Adrenal gland (tissue), 5 donors: ENCODE results near the gene NRXN2.

Source experiments
- CTCF ChIP-seq, 6 experiments: fragments of 450-650 bp in 4 of 6; fragments of 200-600 bp in 2 of 6; sonication (generic) in 1 of 6; IDR thresholded peaks; 1 replicate in 5 of 6; 2 replicates in 1 of 6; pipeline versions ENCODE4 v1.5.1 to v1.8.0; 2016 to 2021; ENCODE audit warnings: antibody characterized with exemption in 6 of 6, mild to moderate bottlenecking in 2 of 6, moderate library complexity in 1 of 6
- POLR2A ChIP-seq, 2 donors: fragments of 450-650 bp; IDR thresholded peaks; one replicate each; pipeline ENCODE4 v1.6.1; 2017; ENCODE audit warnings: antibody characterized with exemption in 2 of 2, mild to moderate bottlenecking in 2 of 2, moderate library complexity in 1 of 2
- donor health status: DM: no; HTN: no; CAD: no.

GRCh38 chr11:64620381-64620971 lies 102.5 kb downstream of the NRXN2 start:
- TF ChIP-seq CTCF (IDR thresholded peaks at IDR 0.05), result no peak
- TF ChIP-seq POLR2A (IDR thresholded peaks at IDR 0.05), result no peak
